GM23338 (cell line): ENCODE data around the gene AP2A2. TPM values are rescaled to one million over a fixed set of nuclear protein-coding genes. Genes with fewer than 3 reads are reported as not detected.

Source experiments
- ATAC-seq: fragments of 200-7000 bp; cut with Tn5 transposase; 3 replicates; pipeline ENCODE4 v1.9.1; 2020
- DNase-seq: peaks from one replicate; pipeline ENCODE4 v3.0.0-alpha.2; 2015; ENCODE audit warnings: low spot score
- H2AFZ ChIP-seq: fragments of 200-600 bp; sonication (generic); 2 replicates; pipeline ENCODE4 v1.8.0; 2016; ENCODE audit warnings: antibody characterized with exemption, mild to moderate bottlenecking, moderate library complexity
- H3F3A ChIP-seq: fragments of 200-600 bp; sonication (generic); replicated peaks from 2 replicates; pipeline ENCODE4 v1.8.0; 2017; ENCODE audit warnings: antibody characterized with exemption, mixed run types, low read depth
- H3K27ac ChIP-seq: fragments of 200-600 bp; sonication (generic); 2 replicates; pipeline ENCODE4 v1.6.1; 2016; ENCODE audit warnings: low read depth
- H3K27me3 ChIP-seq: fragments of 200-600 bp; sonication (generic); 2 replicates; pipeline ENCODE4 v1.8.0; 2016; ENCODE audit warnings: mild to moderate bottlenecking, mixed run types, moderate library complexity; ENCODE audit not compliant: insufficient read depth
- H3K36me3 ChIP-seq: fragments of 200-600 bp; sonication (generic); 2 replicates; pipeline ENCODE4 v1.8.0; 2016; ENCODE audit warnings: mild to moderate bottlenecking; ENCODE audit not compliant: insufficient read depth
- H3K4me1 ChIP-seq: fragments of 200-600 bp; sonication (generic); 2 replicates; pipeline ENCODE4 v1.8.0; 2016; ENCODE audit warnings: mild to moderate bottlenecking, moderate library complexity; ENCODE audit not compliant: insufficient read depth
- H3K4me2 ChIP-seq: fragments of 200-600 bp; sonication (generic); 2 replicates; pipeline ENCODE4 v1.7.1; 2017; ENCODE audit warnings: mixed run types
- H3K4me3 ChIP-seq: fragments of 200-600 bp; sonication (generic); 2 replicates; pipeline ENCODE4 v1.6.1; 2016; ENCODE audit warnings: mixed run types
- H3K79me2 ChIP-seq: fragments of 200-600 bp; sonication (generic); replicated peaks from 2 replicates; pipeline ENCODE4 v1.8.0; 2017; ENCODE audit warnings: mild to moderate bottlenecking; ENCODE audit not compliant: insufficient read depth
- H3K9me2 ChIP-seq: fragments of 200-600 bp; sonication (generic); 2 replicates; pipeline ENCODE4 v1.8.0; 2017; ENCODE audit not compliant: insufficient read depth
- H4K20me1 ChIP-seq: fragments of 200-600 bp; sonication (generic); replicated peaks from 2 replicates; pipeline ENCODE4 v1.8.0; 2017; ENCODE audit warnings: mild to moderate bottlenecking; ENCODE audit not compliant: insufficient read depth
- H3K27ac Mint-ChIP-seq: 2 replicates; pipeline ENCODE4 v1.8.0; 2020; ENCODE audit warnings: inconsistent platforms, mild to moderate bottlenecking, moderate library complexity, mixed read lengths
- H3K27me3 Mint-ChIP-seq: 3 replicates; pipeline ENCODE4 v1.8.0; 2022; ENCODE audit warnings: low read depth, mild to moderate bottlenecking, moderate library complexity, mixed read lengths, inconsistent platforms; ENCODE audit not compliant: insufficient read depth, poor library complexity
- H3K36me3 Mint-ChIP-seq: 3 replicates; pipeline ENCODE4 v1.8.0; 2021; ENCODE audit warnings: low read depth, mild to moderate bottlenecking, inconsistent platforms, moderate library complexity, mixed read lengths
- H3K4me1 Mint-ChIP-seq: 3 replicates; pipeline ENCODE4 v1.8.0; 2020; ENCODE audit warnings: mild to moderate bottlenecking, inconsistent platforms, mixed read lengths
- H3K4me3 Mint-ChIP-seq: 3 replicates; pipeline ENCODE4 v1.8.0; 2021; ENCODE audit warnings: moderate library complexity, mild to moderate bottlenecking, inconsistent platforms, mixed read lengths
- H3K9me3 Mint-ChIP-seq: 3 replicates; pipeline ENCODE4 v1.8.0; 2020; ENCODE audit warnings: moderate library complexity, mild to moderate bottlenecking, inconsistent platforms, mixed read lengths
- CREB1 ChIP-seq: fragments of 250-450 bp; sonication (Bioruptor Pico); IDR thresholded peaks from 2 replicates; pipeline ENCODE4 v1.5.0; 2020; ENCODE audit warnings: low read depth, mild to moderate bottlenecking, moderate library complexity
- CTCF ChIP-seq, 2 experiments: fragments of 200-600 bp in 1 of 2; sonication (generic) in 1 of 2; conservative IDR thresholded peaks; 2 replicates each; pipeline versions ENCODE4 v1.5.1 to v1.6.1; 2016 to 2017; ENCODE audit warnings: antibody characterized with exemption in 2 of 2, low read depth in 2 of 2, mild to moderate bottlenecking in 2 of 2, moderate library complexity in 1 of 2
- ETS1 ChIP-seq: IDR thresholded peaks from 2 replicates; pipeline ENCODE4 v1.6.1; 2016; ENCODE audit warnings: antibody characterized with exemption
- ZNF331 ChIP-seq: fragments of 250-450 bp; sonication (Bioruptor Pico); IDR thresholded peaks from 2 replicates; pipeline ENCODE4 v1.5.0; 2020; ENCODE audit warnings: low read depth, mild to moderate bottlenecking, moderate library complexity
- ZNF462 ChIP-seq: fragments of 250-450 bp; sonication (Bioruptor Pico); IDR thresholded peaks from 2 replicates; pipeline ENCODE4 v1.5.0; 2020; ENCODE audit warnings: mild to moderate bottlenecking, moderate library complexity
- polyA plus RNA-seq: library from polyadenylated mRNA; unstranded; fragments of >200 nt; fragmentation: Nextera tagmentation; extraction: Ambion mirVana; gene quantifications from 2 replicates; pipeline ENCODE4 v1.2.1, GENCODE V29; 2016
- total RNA-seq: library from RNA; depleted of rRNA; stranded (reverse); fragments of >200 nt; shearing (Covaris generic); gene quantifications from 2 replicates; pipeline ENCODE4 v1.2.3, GENCODE V29; 2014

The AP2A2 gene
- total and polyA plus RNA-seq, 2 experiments from 2014 or later, result 23.7 to 47.5 TPM

GRCh38 chr11:1054143-1055108 is 128.8 kb downstream of the AP2A2 start (continued):
- no peak for TF ChIP-seq CTCF (conservative IDR thresholded peaks at IDR 0.05; ENCODE audit: low read depth in 2 of 2)
- no peak for TF ChIP-seq ETS1

GRCh38 chr11:1055109-1055703 is 129.5 kb downstream of the AP2A2 start:
- no peaks in the 10 kb centered on the region for H3K27me3 ChIP-seq
- no peaks in the 10 kb centered on the region for H3F3A ChIP-seq
- H3K27ac ChIP-seq, result no peak overlapping the region
- TF ChIP-seq CREB1 (CRISPR knock-in tag), result no peak
- TF ChIP-seq ZNF331, result no peak
- no peaks in the 10 kb centered on the region for H3K79me2 ChIP-seq
- H3K4me3 ChIP-seq, result no peak overlapping the region
- H3K27ac Mint-ChIP-seq, result no peak overlapping the region
- no peaks in the 10 kb centered on the region for H3K36me3 ChIP-seq
- peaks cover 3% of the 10 kb centered on the region for H3K27me3 Mint-ChIP-seq
- H3K4me3 Mint-ChIP-seq, result no peak overlapping the region
- H3K4me1 Mint-ChIP-seq, result no peaks in the 10 kb centered on the region; the same call in 2 of the 3 replicates
- H3K9me2 ChIP-seq, result no peaks in the 10 kb centered on the region
- H2AFZ ChIP-seq, result no peak overlapping the region
- no peaks in the 10 kb centered on the region; the same call in 1 of the 3 replicates for H3K9me3 Mint-ChIP-seq
- ATAC-seq (no peak), DNase-seq (no peak)
- H3K4me1 ChIP-seq, result no peaks in the 10 kb centered on the region
- no peak overlapping the region for H3K4me2 ChIP-seq
- H3K36me3 Mint-ChIP-seq, result no peaks in the 10 kb centered on the region; the same call in 2 of the 3 replicates
- H4K20me1 ChIP-seq, result no peaks in the 10 kb centered on the region

- H3K27ac Mint-ChIP-seq, result no peak overlapping the region
- Histone ChIP-seq H3K4me1 (no peaks in the 10 kb centered on the region), H3K4me2 (no peak overlapping the region), H3K36me3 (no peaks in the 10 kb centered on the region), H3F3A (no peaks in the 10 kb centered on the region), H3K27ac (no peak overlapping the region), H3K4me3 (no peak overlapping the region), H3K27me3 (no peaks in the 10 kb centered on the region), H4K20me1 (no peaks in the 10 kb centered on the region), H2AFZ (no peak overlapping the region), H3K79me2 (no peaks in the 10 kb centered on the region), H3K9me2 (no peaks in the 10 kb centered on the region)
- H3K4me3 Mint-ChIP-seq, result no peak overlapping the region
- DNase-seq (no peak), ATAC-seq (no peak)
- H3K4me1 Mint-ChIP-seq, result no peaks in the 10 kb centered on the region
- H3K27me3 Mint-ChIP-seq, result peaks cover 3% of the 10 kb centered on the region
- no peaks in the 10 kb centered on the region; the same call in 1 of the 3 replicates for H3K9me3 Mint-ChIP-seq
- no peaks in the 10 kb centered on the region; the same call in 2 of the 3 replicates for H3K36me3 Mint-ChIP-seq
- TF ChIP-seq ZNF462 (CRISPR knock-in tag) (no peak), ZNF331 (no peak)
Measured at GRCh38 chr11:1055990-1056771, 130.5 kb downstream of the AP2A2 start.
